SKM-1 treated with dmso at 0.1 percent for 144 hours (cell line): ENCODE results near the gene BMPR1A.

Experiments used
- DNase-seq: peaks from one replicate; lab custom pipeline; 2025; ENCODE audit not compliant: unreplicated experiment; lab: John Stamatoyannopoulos, UW

BMPR1A gene

GRCh38 chr10:86759073-86759672 is 2.8 kb downstream of the BMPR1A start:
- peak; percentile 19 for DNase-seq

GRCh38 chr10:86763404-86763803 is 7.0 kb downstream of the BMPR1A start:
- DNase-seq: no peak

DNA sequence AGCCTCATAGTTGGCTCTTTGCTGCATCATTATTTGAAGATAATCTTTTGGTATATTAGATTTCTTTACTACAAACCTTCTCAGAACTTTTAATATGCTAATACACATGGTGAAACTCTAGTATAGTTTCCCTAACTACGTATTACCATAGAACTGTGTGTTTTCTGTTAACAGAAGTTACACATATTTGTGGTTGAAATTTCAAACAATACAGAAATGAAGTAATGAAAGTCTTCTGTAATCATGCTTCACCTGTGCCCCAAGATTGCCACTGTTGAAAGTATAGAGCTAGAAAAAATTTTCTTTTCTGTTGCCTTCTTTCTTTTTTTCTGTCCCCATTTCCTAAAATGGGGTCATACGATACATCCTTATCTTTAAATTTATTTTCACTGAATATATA is 9.1 kb downstream of the BMPR1A start:
- peak; percentile 7 for DNase-seq

DNA sequence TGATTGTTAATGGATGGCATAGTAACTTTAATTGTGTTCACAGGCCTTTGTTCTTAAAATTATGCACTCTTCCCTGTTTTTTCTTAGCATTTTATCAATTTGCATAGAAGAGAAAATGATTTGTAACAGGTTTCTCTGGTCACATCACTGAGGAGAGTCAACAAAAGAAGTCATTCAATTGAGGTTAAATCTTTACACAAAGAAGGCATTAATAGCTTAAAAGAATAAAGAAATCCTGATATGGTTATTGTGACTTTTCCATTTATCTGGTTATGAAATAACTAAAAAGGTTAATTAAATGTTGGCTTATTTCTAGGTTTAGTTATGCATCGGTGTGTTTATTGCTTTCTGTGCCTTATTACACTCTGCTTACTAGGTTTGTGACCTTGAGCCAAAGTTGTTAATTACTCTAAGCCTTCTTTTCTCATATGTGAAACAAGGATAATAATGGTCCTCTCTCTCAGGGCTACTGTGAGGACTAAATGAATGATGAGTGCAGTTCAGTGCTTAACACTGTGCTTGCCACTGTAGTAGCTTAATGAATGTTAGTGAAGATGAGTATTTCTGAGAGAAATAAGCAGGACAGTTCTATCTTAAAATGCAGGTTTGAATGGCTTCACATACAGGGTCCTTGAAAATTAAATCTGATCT is 12.1 kb downstream of the BMPR1A start:
- DNase-seq: no peak

- no peak for DNase-seq
These were observed 13.6 kb downstream of the BMPR1A start for GRCh38 chr10:86769991-86770390.

DNA sequence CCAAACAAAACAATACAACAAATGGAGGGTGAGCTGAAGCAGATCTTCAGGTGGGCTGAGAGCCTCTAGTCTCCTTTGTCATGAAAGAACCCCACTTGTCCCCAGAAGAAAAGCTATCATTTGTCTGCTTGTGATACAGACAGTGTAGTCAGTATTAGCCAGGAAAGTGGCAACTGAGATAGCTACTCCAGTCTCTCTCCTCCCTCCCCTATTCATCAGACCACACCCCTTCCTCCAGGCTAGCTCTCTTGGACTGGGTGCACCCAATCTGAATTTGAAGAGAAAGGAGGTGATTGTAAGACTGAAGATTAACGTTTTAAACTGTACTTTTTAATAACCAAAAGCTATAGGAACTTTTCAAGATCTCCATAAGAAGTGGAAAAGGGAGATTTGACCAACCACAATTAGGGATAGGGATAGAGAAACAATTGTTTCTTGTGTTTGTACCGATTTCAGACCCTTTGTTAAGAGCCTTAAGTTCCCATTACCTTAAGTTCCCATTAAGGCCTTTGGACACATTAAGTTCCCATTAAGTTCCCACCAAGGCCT is 14.1 kb downstream of the BMPR1A start:
- DNase-seq: no peak

DNA sequence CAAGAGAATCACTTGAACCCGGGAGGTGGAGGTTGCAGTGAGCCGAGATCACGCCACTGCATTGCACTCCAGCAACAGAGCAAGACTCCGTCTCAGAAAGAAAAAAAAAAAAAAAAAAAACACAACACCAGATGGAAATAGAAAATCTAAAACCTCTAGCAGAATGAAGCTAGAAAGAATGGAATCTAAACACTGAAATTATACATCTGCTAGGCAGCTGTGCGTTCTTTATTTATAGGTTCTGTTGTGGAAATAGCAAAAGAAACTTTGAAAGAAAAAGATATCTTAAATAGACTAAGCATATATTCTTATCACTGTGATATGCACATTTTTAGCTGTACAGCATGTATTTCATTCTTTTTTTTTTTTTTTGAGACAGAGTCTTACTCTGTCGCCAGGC is 17.1 kb downstream of the BMPR1A start:
- DNase-seq: no peak

DNA sequence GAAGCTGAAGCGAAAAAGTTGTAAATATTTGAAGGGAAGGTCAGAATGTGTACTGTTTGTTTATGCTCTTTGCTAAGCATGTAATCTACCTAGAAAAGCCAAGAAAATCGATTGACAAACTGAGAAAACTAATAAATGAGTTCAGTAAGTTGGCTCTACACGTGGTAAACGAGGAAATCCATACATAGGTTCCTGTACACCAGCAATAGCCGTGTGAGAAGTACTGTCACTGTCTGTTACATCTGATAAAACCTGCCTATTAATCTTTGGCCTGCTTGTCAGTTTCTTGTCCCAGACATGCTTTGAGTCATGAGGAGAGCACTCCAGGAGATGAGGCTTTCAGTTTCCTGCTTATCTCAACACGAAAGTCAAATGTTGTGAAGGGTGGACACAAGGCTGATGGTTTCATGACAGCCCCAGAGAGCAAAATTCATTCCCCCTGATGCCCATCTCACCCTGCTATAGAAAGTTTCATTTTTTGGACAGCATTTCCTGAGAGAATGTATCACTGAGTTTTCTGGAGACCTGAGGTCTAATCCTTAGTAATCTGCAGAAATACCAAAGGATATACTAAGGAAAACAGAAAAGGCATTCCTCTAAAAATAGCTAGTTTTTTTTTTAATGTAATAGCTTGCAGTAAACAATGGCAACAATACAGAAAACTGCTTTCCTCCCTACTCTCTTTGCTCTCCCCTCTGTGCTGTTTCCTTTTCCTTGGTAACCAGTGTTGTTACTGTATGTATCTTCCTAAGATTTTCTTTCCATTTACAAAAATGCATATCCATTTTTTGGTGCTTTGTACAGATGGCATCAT is 18.8 kb downstream of the BMPR1A start:
- no peak for DNase-seq

DNA sequence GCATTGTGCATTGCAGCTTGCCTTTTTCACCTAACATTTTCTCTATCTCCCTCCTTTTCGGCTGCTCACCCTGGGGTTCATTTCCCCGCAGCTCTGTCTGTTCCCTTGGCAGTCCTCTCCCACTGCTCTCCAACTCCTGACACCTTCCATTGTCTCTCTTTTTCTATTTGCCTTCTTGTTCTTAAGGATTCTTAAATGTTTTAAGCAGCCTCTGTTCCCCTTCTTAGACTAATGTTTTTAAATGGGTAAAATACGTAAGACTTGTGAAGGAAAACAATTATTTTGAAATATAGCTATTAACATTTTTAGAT is 19.4 kb downstream of the BMPR1A start:
- DNase-seq: no peak

GRCh38 chr10:86779220-86780017 is 23.0 kb downstream of the BMPR1A start:
- DNase-seq: no peak

DNA sequence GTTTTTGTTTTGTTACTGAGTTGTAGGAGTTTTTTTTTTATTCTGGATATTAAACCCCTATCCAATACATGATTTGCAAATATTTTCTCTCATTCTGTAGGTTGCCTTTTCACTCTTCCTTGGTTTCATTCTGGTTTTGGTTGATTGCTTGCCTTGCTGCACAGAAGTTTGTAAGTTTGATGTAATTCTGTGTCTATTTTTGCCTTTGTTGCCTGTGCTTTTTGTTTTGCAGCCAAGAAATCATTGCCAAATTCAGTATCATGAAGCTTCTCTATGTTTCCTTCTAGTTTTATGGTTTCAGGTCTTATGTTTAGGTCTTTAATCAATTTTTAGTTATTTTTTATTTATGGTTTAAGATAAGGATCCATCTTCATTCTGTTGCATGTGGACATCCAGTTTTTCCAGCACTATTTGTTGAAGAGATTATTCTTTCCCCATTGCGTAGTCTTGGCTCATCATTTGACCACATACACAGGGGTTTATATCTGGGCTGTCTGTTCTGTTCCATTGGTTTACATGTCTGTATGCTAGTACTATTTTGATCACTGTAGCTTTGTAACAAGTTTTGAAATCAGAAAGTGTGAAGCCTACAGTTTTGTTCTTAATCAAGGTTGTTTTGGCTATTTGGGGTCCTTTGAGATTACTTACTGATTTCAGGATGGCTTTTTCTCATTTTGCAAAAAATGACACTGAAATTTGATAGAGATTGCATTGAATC is 26.4 kb downstream of the BMPR1A start:
- no peak for DNase-seq

DNA sequence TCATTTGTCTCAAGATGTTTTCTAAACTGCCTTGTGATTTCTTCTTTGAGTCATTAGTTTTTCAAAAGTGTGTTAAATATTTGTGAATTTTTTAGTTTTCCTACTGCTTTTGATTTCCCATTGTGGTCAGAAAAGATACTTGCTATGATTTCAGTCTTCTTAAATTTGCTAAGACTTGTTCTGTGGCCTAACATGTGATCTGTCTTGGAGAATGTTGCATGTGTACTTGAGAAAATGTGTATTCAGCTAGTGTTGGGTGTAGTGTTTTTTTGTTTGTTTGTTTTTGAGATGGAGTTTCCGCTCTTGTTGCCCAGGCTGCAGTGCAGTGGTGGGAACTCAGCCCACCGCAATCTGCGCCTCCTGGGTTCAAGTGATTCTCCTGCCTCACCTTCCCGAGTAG is 28.6 kb downstream of the BMPR1A start:
- no peak for DNase-seq

DNA sequence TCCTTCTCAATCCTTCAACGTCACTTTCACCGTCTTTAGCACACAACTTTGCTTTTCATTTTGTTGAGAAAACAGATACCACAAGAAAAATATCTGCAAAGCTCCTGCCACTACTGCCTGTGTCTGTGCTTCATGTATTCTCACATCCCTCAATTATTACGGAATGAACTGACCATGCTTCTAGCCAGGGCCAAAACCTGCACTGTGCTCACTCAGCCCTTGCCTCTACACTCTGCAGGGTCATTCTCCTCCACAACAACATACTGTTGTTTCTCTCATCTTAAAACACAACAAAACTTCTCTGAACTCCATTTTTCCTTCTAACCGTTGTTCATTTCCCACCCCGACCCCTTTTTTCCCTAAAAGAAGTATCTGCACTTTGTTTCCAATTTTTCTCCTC is 29.5 kb downstream of the BMPR1A start:
- DNase-seq: no peak

DNA sequence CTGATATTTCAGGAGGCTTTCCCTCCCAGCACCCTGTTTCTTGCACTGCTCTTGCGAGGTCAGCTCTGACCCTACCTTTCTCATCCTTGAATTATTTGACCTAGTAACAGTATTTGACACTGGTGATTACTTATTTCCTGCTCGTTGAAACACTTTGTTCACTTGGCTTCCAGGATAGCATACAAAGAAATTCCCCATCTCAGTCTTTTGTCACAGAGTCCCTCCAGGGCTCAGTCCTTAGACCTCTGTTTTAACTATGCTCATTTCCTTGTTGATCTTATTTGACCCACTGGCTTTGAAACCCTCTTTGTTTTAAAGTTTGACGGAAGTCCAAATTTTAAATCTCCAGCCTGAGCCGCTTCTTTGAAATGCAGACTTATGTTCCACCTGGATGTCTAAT is 29.9 kb downstream of the BMPR1A start:
- no peak for DNase-seq

DNA sequence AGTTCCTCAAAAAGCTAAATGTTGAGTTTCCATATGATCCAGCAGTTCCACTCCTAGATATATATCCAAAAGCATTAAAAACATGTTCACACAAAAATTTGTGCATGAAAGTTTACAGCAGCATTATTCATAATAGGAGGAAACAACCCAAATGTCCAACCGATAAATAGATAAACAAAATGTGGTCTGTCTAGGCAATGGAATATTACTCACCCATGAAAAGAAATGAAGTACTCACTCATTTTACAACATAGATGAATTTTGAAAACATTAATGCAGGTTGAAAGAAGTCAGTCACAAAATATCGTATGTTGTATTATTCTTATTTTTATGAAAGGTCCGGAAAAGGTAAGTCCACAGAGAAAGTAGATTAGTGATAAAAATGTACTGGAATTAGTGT is 34.0 kb downstream of the BMPR1A start:
- no peak for DNase-seq

DNA sequence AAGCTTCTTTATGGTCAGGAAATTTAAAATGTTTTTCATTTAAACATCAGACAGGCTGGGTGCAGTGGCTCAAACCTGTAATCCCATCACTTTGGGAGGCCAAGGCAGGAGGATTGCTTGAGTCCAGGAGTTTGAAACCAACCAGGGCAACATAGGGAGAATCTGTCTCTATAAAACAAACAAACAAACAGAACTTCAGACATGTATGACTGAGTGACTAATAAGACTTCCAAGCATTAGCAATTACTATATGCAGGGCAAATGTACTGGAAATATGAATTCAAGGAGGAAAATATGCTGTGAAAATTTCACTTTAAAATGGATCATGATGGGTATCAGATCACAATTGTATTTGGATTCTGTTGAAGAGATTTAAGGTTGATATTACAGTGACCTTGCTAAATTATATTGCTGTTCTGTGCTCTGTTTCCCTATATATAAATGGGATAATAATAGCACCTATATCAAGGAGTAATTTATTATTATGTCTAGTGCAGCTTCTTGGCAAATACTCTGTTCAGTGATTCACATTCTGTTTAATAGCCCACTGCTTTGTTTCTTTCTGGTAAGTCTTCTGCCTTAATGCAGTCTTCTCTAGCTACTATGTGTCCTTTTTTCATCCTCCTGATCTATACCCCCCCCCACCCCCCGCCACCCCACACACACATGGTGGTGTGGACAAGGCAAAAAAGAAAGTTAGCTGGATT is 36.2 kb downstream of the BMPR1A start:
- DNase-seq: no peak

- DNase-seq: no peak
These were observed 37.3 kb downstream of the BMPR1A start for GRCh38 chr10:86793696-86794095.

DNA sequence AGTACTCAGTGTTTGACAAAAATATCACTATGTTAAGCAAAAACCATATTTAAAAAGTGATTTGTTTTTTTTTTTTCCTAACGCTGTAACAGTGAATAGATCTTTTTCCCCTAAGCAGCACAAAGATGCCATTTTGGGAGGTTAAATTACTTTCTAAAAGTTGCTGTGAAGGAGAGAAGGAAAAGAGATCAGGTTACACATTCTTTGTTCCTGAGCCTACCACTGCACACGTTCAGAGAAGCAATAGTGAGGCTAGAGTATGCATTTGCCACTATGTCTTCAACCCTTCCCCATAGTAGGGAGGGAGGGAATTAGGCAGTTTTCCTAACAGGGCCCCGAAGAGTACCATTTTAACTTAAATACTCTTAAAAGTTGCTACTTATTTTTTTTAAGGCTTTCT is 38.9 kb downstream of the BMPR1A start:
- no peak for DNase-seq

- no peak for DNase-seq
These were observed 41.6 kb downstream of the BMPR1A start for GRCh38 chr10:86798025-86798424.

- DNase-seq: no peak
These were observed 42.2 kb downstream of the BMPR1A start for GRCh38 chr10:86798611-86799010.
